ENCODE data around the gene FFAR4.

Gene FFAR4

DNA sequence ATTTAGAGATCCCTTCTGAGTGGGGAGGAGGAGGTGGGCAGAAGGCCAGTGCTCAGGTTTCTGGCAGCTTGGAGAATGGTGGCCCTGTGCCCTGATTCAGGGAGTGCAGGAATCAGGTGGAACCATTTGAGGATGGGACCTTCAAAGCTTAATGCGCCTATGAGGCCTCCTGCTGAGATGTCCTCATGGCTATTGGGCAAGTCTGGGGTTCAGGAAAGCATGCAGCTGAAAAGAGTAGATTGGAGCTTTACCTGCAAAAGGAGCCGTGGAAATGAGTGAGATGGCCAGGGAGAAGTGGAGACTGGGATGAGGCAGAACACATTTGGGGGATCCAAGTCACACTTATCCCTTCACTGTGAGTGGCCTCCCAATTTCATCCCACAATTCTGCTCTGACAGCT is 6.1 kb downstream of the FFAR4 start:
- no peak for DNase-seq

DNA sequence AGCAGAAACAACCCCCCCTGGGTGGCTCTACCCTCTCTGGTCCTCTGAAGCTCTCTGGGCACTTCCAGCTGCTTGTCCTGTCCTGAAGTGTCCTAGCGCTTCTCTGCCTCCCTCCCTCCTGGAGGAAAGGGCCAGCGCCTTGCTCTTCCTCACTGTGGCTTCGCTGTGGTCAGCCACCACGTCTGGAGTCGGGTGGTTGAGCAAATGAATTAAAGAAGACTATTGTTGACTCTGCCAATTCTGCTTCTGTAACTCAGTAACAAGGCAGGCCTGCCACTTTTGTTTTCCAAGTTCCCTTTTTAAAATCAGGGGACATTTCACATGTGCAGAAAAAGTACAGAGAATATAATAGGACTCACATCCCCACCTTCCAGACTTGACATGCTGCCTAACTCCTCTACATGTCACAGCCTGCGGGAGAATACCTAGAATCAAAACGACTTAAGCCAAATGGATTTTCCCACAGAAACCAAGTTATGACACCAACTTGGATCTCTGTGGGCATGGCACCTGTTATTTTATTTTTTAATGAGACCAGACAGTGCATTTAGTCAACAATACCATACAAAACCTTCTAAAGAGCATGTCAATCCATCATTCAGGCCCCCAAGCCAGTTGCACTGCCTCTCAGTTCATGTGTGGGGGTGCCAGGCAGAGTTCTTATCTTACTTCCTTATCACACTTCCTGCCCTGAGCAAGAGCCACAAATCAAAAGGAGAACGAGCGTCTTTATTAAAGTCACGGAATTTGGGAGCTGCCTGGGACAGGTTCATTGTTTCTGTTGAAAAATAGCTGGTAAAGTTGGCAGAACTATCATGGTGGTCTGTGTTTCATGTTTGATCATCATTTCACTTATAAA is 6.8 kb downstream of the FFAR4 start:
- peak in 19 of 51 donors; percentile 7 to 40 (median 12) for DNase-seq

DNA sequence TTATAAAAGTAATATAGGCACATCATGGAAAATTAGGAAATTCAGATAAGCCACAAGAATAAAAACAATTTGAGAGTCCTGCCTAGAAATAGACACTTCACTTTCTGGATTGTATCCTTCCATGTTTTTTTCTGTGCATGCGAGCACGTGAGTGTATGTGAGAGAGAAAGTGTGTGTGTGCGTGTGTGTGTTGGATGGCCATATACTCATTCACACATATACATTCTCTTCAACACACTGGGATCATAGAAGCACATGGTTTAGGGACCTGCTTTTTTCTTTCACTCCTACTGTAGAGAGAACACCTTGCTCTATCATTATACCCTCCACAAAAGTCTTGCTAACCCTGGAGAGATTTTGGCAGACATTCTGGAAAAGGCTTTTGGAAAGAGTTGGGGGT is 7.5 kb downstream of the FFAR4 start:
- DNase-seq, result no peak

DNA sequence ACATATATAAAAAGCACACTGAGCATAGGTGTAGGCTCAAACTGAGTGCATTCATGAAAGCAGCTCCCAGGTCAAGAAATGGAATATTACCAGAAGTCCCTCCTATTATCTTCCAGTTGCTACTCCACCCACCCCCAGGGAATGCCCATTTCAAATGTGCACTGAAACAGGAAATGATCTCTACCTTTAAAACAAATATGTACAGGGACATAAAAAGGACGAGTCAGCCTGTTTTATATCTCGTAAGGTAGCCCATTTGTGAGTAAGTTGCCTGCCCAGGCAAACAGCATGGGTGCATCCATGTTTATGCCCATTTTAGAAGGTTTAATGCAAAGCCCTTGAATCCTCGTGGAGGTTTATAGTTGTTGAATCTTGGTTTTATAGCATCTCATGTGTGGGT is 10.4 kb downstream of the FFAR4 start:
- no peak for DNase-seq

DNA sequence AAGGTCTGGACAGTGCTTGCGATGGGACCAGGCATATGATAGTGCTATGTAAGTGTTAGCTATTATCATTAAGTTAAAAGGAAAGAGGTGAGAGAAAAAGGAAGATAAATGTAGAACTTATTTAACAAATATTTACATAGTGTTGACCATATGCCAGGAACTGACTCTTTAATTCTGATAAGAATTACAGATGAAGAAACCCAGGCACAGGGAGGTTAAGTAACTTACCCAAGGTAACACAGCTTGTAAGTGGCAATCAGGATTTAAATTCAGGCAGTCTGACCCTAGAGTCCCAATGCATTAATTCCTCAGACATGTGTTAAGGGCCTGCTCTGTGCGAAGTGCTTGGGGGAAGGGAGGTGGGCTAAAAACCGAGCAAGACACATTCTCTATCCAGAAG is 11.1 kb downstream of the FFAR4 start:
- no peak for DNase-seq

DNA sequence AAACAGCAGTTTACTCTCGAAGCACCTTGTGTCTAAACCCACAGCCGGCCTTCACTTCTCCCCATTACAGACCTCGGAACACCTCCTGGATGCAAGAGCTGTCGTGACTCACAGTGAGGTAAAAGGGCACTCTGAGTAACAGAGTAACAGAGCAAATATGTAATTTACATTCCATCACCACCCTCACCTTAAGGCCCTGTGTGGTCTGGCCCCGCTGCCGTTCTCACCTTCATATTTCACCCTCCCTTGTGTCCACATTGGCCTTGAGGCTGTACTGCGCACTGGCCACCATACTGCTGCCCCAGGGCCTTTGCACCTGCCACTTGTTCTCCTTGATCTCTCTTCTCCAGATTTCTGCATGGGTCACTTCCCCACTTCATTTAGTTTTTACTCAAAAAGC is 12.6 kb downstream of the FFAR4 start:
- DNase-seq, result no peak

DNA sequence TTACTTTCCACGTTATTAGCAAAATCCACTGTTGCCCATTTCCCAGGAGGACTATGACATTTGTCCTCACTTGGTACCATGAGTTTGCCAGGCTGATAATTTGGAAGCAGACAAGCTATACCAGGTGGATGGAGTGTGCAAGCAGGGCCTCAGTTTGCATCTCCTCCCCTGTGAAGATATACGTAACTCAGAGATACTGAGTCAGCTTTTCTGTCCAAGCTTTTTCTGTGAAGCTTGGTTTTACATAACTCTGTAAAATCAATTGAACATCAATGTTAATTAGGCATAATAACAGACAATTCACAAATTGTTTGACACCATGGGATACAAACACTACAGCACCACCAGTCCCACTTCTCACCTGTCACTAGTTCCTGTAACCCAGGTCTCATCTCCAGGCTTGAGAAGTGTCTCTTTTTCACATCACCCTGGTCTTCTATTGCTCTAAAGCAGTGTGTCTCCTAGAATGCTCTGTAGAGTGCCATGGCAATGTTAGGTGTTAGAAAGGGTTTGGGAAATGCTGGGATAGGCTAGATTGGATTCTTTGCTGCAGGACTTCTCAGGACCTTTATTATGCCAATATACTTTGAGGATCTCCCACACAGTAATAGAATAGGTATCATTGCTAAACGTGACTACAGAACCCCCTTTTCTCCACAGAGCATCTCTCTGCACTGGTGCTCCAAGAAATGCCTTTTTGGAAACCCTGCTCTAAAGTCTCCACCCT is 13.7 kb downstream of the FFAR4 start:
- DNase-seq, result no peak

DNA sequence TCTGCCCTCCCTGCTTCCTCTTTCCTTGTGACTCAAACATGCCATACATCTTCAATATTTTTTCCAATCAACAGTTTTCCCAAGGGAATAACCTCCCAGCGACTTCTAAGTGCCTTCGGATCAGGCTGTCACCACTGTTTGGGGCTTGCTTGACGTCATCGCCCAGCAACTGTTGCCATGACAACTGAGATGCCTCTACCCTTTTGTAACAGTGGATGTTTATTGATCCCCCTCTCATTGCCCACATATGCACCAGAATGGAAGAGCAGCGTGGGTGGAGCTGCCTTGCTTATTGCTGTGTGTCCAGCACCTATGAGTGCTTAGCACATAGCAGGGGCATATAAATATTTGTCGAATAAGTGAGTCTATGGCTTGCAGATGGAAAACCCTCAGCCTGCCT is 14.4 kb downstream of the FFAR4 start:
- peak in 16 of 51 donors; percentile 7 to 57 (median 26) for DNase-seq

DNA sequence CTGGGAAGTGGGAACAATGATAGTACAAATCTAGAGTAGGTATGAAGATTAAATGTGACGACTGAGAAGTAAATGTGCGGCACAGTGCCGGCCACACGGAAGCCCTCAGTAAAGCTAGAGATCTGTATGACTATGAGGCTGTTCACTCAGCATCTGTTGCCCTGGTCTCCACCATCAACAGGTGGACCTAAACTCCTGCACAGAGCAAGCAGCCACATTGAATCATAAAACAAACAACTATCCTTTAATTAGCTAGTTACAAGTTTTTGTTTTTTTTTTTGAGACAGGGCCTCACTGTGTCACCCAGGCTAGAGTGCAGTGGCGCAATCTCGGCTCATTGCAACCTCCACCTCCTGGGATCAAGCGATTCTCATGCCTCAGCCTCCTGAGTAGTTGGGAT is 18.0 kb downstream of the FFAR4 start:
- no peak for DNase-seq

DNA sequence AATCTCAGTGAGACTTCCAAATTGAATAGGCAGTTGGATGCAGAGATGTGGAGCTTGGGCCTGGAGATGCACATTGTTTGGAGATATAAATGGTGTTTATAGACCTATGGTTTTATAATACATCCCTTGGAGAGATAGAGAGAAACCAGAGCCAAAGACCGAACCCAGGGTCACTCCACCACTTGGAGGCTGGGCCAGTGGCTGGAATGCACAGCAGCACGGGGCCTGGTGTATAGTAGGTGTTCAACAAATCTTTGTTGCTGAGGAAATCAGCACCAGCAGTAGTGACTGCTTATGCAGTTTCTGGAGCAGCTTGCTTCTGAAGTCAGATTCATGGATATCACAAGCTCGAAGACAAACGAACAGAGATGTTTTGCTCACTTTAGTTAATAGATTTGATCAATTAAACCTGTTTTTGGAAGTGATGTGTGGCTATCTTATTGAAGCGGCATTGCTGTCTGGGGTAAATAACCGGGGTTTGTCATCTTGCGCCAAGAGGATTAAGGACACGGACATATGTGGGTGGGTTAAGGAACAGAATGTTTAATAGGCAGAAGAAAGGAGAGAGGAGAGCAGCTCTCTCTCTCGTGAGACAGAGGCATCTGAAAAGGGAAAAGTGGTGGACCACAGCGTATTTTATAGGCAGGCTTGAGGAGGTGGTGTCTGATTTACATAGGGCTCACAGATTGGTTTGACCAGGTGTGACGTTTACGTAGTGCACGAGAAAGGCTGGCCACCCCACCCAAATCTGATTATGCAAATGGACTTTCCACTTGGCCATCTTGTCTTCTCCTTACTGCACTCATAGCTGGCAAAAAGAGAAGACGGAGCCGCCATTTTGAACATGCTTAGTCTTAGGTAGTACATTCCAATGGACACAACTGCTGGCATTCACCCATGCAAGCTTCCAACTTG is 23.4 kb downstream of the FFAR4 start:
- no peak for DNase-seq

DNA sequence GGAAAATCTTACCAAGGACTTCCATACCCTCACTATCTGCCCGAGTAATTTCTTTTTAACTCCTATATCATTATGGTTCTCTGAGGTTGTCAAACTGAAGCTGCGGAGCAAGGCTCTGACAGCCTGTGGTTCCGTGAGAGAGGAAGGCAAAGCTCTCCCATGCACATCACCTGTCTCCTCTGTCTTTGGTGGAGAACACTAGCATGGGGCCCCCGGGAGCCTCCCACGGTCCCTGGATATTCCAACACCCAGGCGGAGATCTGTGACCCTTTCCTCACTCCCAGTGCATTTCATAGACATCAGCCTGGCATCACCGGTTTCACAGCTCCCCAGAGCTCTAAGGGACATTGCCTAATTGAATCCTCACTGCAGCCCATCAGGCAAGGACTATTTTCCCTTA is 24.2 kb downstream of the FFAR4 start:
- no peak for DNase-seq

DNA sequence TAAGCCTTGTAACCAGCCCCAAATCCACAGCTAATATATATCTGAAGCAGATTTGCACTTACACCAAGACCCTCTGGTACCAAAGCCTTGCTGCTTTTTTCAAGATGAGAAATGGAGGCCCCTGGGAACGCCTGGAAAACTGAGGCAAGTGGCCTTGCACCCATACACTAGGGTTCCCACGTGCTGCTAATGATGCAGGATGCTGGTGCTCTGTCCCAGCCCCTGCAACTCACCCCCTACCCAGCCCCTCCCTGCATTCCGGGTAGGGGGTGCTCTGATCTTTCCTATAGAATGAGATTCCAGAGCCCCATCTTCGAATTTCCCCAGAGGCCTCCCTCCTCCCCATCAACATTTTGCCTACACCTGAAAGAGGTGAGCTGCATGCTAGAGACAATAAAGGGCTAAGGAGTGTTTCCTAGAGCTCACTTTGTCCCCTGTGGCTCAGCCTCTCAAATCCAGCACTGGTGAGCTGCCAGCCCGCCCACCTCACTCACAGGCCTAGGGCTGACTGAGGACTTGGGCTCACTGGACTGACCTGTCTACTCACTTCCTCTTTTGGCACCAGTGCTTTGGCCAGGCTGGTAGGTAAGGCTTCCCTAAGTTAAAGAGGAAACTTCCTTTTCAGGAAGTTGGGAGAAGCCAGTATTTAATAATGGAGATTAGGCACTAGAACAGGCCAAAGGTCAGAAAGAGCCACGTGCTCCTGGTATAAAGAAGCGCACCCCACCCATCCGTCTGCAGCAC is 24.8 kb downstream of the FFAR4 start:
- no peak for DNase-seq

DNA sequence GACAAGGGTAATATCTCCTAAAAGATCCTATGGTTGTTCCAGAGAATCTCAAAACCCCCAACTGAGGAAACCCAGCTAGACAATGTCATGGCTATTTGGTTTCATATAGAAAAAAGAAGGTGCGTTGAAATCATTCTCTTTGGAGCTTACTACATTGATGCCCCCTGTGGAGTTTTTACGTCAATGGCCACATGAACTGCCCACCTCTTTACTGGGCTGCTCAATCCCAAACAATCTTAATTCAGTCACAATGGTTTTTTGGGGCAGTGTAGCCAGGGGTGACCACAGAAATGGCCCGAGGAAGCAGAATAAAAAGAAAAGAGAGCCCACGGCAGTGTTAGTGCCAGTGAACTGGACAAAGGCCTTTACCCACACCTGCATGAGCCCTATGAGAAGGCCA is 26.8 kb downstream of the FFAR4 start:
- DNase-seq, result no peak

DNA sequence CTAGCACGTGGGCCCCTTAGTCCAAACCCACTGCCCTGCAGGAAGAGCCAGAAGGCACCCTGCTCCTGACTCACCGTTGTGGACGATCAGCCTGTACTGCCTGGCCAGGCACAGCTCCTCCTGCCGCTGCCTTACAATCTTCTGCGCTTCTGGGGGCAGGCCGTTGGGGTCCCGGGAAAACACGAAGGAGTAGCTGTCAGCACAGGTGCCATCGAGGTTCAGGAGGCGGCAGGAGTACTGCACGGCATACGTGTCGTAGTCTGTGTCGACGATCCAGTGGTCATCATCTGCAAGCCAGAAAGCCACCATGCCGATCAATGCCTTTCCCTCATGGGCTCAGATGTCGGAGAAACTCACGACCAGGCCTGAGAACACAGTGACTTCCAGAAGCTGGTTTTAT is 27.3 kb downstream of the FFAR4 start:
- DNase-seq, result no peak

DNA sequence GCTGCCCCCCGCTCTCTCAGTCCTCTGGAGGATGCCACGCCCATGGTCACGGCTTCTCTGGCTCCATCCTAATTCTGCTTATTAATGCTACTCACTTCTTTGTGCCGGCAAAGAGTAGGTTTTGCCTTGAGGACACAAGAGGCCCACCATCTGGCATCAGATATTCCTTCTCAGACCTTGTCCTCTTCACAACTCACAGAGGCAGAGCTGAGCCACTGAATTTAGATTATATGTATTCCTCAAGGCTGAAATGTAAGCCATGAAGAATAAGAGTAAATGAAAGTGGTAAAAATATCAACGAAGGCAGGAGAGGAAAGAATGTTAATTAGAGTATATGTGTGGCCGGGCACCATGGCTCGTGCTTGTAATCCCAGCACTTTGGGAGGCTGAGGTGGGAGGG is 28.1 kb downstream of the FFAR4 start:
- no peak for DNase-seq

DNA sequence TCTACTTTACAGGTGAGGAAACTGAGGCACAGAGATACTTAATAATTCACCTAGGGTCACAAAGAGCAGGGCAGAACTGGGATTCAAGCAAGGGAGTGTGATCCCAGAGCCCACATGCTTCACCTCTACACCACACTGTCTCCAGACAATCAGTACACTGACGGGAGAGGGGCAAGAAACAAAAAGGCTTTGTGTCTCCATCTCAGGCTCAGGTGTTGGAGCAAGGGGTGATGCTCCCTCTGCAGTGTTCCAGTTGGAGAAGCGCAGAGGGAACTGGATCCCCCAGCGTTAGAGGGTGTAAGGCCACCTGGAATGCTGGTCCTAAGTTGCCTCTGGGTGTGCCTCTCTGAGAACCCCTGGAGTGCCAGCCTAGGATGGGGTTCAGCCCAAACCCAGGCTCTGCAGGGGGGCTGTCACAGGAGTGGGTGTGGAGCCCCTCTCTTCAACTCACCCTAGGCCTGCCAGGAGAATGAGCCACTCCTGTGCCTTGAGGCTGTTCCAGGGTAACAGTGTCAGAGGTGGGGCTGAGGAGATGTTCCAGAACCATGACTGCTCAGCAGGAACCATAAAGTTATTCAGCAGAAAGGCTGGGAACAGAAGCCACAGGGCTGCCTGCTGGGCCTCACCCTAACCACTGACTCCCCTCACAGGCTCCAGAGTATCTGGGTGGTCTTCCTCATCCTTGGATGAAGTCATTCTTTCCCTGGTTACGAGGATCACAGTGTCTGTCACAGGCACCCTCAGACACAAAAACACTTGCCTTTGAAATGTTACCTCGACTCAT is 29.1 kb downstream of the FFAR4 start:
- DNase-seq, result no peak

DNA sequence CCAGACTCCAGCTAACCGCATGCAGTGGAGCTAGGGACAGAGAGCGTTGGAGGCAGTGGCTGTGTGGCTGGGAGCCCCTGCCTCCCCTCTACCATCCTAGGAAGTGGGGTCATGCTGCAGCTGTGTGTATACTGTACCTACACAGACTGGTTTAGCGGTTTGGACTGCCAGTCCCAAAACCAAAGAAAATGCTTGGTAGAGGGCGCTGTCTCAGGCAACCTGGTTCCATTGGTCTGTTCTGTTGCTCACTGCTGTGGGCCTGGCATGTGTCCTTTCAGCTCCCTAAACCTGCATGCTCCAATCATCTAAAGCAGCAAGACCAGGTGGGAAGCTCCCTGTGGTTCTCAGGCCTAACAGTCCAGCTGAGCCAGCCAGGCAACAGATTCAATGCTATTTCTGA is 30.1 kb downstream of the FFAR4 start:
- DNase-seq, result no peak

DNA sequence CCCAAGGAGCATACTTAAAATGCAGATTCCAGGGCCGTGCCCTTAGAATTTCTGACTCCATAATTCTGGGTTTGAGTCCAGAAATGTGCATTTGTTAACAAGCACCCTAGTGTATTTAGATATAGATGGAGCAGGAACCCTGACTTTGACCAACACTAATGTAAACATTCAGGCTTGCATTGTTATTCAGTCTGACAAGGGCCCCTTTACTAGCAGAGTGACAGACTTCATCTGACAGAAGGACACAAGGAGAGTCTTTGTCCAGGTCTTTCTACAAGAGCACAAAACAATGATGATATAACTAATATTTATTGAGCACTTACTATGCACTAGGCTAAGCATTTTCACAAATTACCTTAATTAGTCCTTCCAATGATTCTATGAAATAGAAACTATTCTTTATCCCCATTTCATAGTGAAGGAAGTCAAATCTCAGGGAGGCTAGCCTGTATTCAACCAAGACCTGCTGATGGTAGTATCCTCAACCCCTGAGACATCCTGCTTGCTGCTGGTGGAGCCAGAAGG is 30.7 kb downstream of the FFAR4 start:
- no peak for DNase-seq

DNA sequence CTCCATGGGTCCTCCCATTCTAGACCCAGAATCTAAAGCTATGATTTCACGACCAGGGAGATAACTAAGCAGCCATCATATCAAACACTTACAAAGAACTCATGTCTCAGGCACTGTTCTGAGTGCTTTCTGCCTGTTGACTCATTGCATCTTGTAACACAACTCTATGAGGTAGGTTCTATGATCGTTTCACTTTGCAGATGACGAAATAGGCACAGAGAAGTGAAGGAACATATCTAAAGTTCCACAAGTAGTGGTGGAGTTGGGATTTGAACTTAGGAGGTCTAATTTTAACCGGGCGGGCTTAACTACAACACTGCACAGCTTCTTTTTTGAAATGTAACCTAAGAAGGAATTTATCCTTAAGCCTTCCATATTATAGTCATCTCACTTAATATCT is 31.7 kb downstream of the FFAR4 start:
- no peak for DNase-seq

DNA sequence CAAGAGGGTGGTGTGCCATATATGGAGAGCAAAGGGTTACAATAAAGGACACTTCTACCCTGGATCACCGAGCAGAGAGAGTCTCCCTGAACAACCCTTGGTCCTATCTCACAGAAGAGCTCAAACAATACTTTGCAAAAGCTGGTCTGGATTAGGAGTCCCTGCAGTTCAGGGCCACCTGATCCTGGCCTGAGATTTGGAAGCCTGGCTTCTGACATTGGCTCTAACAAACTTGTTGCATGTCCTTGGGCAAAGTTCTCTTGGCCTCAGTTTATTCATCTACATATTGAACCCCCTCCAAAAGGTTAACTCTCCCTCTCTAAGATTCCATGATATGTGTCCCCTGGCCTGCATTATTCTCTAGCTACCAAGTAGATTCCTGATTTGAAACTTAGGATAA is 32.9 kb downstream of the FFAR4 start:
- no peak for DNase-seq

All from hypothalamus (tissue), 51 donors.